Body of pancreas (tissue), 4 donors: ENCODE measurements around the gene P4HTM.

Experiments used
- POLR2A ChIP-seq, 3 donors: fragments of 450-650 bp; IDR thresholded peaks; one replicate each; pipeline ENCODE4 v1.6.1; 2016; ENCODE audit warnings: antibody characterized with exemption in 3 of 3, mild to moderate bottlenecking in 2 of 3
- TF ChIP-seq, protein P1 (sequence below), 7 experiments: fragments of 450-650 bp in 4 of 7; fragments of 200-600 bp in 3 of 7; sonication (generic) in 3 of 7; IDR thresholded peaks; one replicate each; pipeline ENCODE4 v1.5.1; 2016 to 2019; ENCODE audit warnings: antibody characterized with exemption in 7 of 7

GRCh38 chr3:49034650-49035049 lies 44.6 kb downstream of the P4HTM start:
- no peak for TF ChIP-seq POLR2A (IDR thresholded peaks at IDR 0.05)
- TF ChIP-seq, protein P1, sequence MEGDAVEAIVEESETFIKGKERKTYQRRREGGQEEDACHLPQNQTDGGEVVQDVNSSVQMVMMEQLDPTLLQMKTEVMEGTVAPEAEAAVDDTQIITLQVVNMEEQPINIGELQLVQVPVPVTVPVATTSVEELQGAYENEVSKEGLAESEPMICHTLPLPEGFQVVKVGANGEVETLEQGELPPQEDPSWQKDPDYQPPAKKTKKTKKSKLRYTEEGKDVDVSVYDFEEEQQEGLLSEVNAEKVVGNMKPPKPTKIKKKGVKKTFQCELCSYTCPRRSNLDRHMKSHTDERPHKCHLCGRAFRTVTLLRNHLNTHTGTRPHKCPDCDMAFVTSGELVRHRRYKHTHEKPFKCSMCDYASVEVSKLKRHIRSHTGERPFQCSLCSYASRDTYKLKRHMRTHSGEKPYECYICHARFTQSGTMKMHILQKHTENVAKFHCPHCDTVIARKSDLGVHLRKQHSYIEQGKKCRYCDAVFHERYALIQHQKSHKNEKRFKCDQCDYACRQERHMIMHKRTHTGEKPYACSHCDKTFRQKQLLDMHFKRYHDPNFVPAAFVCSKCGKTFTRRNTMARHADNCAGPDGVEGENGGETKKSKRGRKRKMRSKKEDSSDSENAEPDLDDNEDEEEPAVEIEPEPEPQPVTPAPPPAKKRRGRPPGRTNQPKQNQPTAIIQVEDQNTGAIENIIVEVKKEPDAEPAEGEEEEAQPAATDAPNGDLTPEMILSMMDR (IDR thresholded peaks at IDR 0.05) = no peak
